K562 (cell line): ENCODE data around the gene VDAC2. TPM values are rescaled to one million over a fixed set of nuclear protein-coding genes. Genes with fewer than 3 reads are reported as not detected.
A peak's percentile ranks its signal among the peaks of the same experiment; 100 is the strongest.

ENCODE experiments used
- BDP1 ChIP-seq: IDR thresholded peaks from 3 replicates; pipeline ENCODE4 v1.6.1; 2011; ENCODE audit not compliant: insufficient read length, insufficient read depth
- CEBPZ ChIP-seq: fragments of 150-350 bp; IDR thresholded peaks from 2 replicates; pipeline ENCODE4 v1.6.1; 2014; ENCODE audit warnings: low read depth, mild to moderate bottlenecking, low read length, borderline replicate concordance
- HMG20B ChIP-seq: fragments of 250-450 bp; sonication (Bioruptor Pico); IDR thresholded peaks from 2 replicates; pipeline ENCODE4 v1.5.0; 2021; ENCODE audit warnings: mild to moderate bottlenecking
- LCOR ChIP-seq: sonication (generic); formaldehyde crosslinking; IDR thresholded peaks from 2 replicates; pipeline ENCODE4 v1.8.0; 2022; ENCODE audit warnings: mild to moderate bottlenecking, missing genetic modification reagents
- SLC30A9 ChIP-seq: fragments of 250-450 bp; sonication (Bioruptor Pico); IDR thresholded peaks from 2 replicates; pipeline ENCODE4 v1.8.0; 2022; ENCODE audit warnings: mild to moderate bottlenecking, moderate library complexity
- SMAD3 ChIP-seq: fragments of 450-650 bp; formaldehyde crosslinking; conservative IDR thresholded peaks from 2 replicates; pipeline ENCODE4 v1.4.0; 2020; ENCODE audit warnings: mild to moderate bottlenecking
- TEAD4 ChIP-seq, 2 experiments: sonication (generic) in 1 of 2; formaldehyde crosslinking in 1 of 2; IDR thresholded peaks; 2 replicates each; pipeline versions ENCODE4 v1.6.1 to v1.8.0; 2012 to 2022; ENCODE audit warnings: borderline replicate concordance in 1 of 2, inconsistent platforms in 1 of 2, low read length in 1 of 2, mild to moderate bottlenecking in 1 of 2, missing genetic modification reagents in 1 of 2
- TFE3 ChIP-seq: fragments of 450-650 bp; formaldehyde crosslinking; IDR thresholded peaks from 2 replicates; pipeline ENCODE4 v1.4.0; 2020; ENCODE audit warnings: mild to moderate bottlenecking, mixed read lengths
- ZFP30 ChIP-seq: fragments of 250-450 bp; sonication (Bioruptor Pico); IDR thresholded peaks from 2 replicates; pipeline ENCODE4 v1.8.0; 2022; ENCODE audit warnings: moderate library complexity, mild to moderate bottlenecking, inconsistent platforms, borderline replicate concordance
- ZFPM2 ChIP-seq: fragments of 250-450 bp; sonication (Bioruptor Pico); IDR thresholded peaks from 2 replicates; pipeline ENCODE4 v1.5.1; 2022; ENCODE audit warnings: mild to moderate bottlenecking
- ZNF224 ChIP-seq: sonication (generic); formaldehyde crosslinking; IDR thresholded peaks from 2 replicates; pipeline ENCODE4 v1.8.0; 2022; ENCODE audit warnings: mild to moderate bottlenecking, missing genetic modification reagents
- ZNF395 ChIP-seq: fragments of 200-800 bp; sonication (Bioruptor generic); IDR thresholded peaks from 2 replicates; pipeline ENCODE4 v1.6.1; 2017; ENCODE audit warnings: missing genetic modification characterization, missing compliant biosample characterization
- polyA plus RNA-seq, 8 experiments: library from polyadenylated mRNA; depleted of rRNA in 4 of 8; stranded (reverse) in 5 of 8; unstranded in 3 of 8; fragments of >200 nt; fragmentation: Nextera tagmentation in 2 of 8; fragmentation: Illumina TruSeq in 1 of 8; extraction: Ambion mirVana in 2 of 8; extraction: Trizol in 1 of 8; gene quantifications; 2 replicates each; pipeline versions ENCODE4 v1.2.1 to v1.2.3, GENCODE V29; 2011 to 2014; ENCODE audit warnings: inconsistent platforms in 1 of 8, missing spikeins in 1 of 8
- total RNA-seq, 7 experiments: library from RNA; depleted of rRNA in 6 of 7; stranded (reverse); fragments of >200 nt in 6 of 7; fragmentation: Illumina TruSeq in 2 of 7; extraction: Trizol in 2 of 7; gene quantifications; 2 replicates each; pipeline versions ENCODE4 v1.2.1 to v1.2.3, GENCODE V29; 2011 to 2021; ENCODE audit warnings: low replicate concordance in 1 of 7
- TF ChIP-seq, protein P1 (sequence below): sonication (generic); formaldehyde crosslinking; IDR thresholded peaks from 2 replicates; pipeline ENCODE4 v1.8.0; 2022; ENCODE audit warnings: missing genetic modification reagents, mild to moderate bottlenecking, borderline replicate concordance

VDAC2 gene
- total and polyA plus RNA-seq, 9 of the 15 experiments (the other 6 are each of a cell fraction or from before 2014, with no cell fraction given): 139 to 450 (median 250) TPM

DNA sequence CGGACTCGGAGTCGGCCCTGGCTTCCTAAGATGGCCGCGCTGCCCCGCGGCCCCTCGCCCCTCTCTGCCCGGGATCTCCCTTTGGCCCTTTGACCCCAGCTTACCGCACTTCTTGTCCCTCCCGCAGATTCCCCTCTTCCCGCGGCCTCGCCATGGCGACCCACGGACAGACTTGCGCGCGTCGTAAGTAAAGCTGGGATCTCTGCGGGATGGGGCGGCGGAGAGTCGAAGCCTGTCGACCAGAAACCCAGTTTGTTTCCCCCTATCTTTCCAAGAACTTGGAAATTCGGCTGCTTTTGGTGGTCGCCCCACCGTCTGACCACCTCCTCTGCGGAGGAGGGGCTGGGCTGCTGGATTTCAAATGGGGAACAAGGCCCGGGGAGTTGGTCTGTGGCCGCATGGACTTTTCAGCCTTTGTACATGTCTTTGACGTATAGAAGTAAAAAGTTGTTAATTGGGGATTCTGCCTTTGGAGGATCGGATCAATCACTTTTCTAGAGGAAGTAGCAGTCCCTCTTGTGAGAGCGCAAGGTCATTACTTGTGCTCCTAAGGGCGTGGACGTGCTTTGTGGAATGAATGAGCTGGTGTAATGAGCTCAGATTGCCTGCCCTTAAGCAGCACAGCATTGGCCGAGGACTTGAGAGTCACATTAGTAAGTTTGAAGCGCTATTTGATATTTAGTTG lies 553 bp downstream of the VDAC2 start (continued):
- TF ChIP-seq TFE3 (CRISPR knock-in tag) (no peak), ZFP30 (no peak), BDP1 (no peak), CEBPZ (no peak), SLC30A9 (CRISPR knock-in tag) (no peak), ZFPM2 (CRISPR knock-in tag) (0 out of 2 replicates have a peak, but pooled peaks have one; percentile 18), HMG20B (no peak), SMAD3 (CRISPR knock-in tag) (no peak), LCOR (no peak), TEAD4 (IDR thresholded peaks at IDR 0.05; ENCODE audit: low read length) (no peak), TEAD4 (CRISPR knock-in tag; IDR thresholded peaks at IDR 0.05; ENCODE audit: borderline replicate concordance) (peak; percentile 7; the same call in 1 of the 2 replicates), ZNF395 (no peak), ZNF224 (CRISPR knock-in tag) (no peak)
- TF ChIP-seq, protein P1, sequence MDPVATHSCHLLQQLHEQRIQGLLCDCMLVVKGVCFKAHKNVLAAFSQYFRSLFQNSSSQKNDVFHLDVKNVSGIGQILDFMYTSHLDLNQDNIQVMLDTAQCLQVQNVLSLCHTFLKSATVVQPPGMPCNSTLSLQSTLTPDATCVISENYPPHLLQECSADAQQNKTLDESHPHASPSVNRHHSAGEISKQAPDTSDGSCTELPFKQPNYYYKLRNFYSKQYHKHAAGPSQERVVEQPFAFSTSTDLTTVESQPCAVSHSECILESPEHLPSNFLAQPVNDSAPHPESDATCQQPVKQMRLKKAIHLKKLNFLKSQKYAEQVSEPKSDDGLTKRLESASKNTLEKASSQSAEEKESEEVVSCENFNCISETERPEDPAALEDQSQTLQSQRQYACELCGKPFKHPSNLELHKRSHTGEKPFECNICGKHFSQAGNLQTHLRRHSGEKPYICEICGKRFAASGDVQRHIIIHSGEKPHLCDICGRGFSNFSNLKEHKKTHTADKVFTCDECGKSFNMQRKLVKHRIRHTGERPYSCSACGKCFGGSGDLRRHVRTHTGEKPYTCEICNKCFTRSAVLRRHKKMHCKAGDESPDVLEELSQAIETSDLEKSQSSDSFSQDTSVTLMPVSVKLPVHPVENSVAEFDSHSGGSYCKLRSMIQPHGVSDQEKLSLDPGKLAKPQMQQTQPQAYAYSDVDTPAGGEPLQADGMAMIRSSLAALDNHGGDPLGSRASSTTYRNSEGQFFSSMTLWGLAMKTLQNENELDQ (CRISPR knock-in tag): no peak
